LNCaP clone FGC (cell line): ENCODE data around the gene ZNF319.
"Not testable (repeated sequence)": the region's sequence is repeated elsewhere in the genome, so short reads cannot be mapped to it uniquely, and the experiment has no call there.

Source experiments
- DNase-seq: peaks from one replicate; pipeline ENCODE4 v3.0.0-alpha.2; 2011; ENCODE audit warnings: low read depth
- H3K4me3 ChIP-seq: 2 replicates; pipeline ENCODE4 v1.5.1; 2011; ENCODE audit warnings: mild to moderate bottlenecking, low read depth, low read length, control low read depth
- TF ChIP-seq, protein P1 (sequence below): IDR thresholded peaks from 2 replicates; pipeline ENCODE4 v1.5.1; 2012; ENCODE audit warnings: mild to moderate bottlenecking; ENCODE audit not compliant: control insufficient read depth, insufficient read depth; ENCODE audit errors: extremely low read depth

Gene ZNF319

DNA sequence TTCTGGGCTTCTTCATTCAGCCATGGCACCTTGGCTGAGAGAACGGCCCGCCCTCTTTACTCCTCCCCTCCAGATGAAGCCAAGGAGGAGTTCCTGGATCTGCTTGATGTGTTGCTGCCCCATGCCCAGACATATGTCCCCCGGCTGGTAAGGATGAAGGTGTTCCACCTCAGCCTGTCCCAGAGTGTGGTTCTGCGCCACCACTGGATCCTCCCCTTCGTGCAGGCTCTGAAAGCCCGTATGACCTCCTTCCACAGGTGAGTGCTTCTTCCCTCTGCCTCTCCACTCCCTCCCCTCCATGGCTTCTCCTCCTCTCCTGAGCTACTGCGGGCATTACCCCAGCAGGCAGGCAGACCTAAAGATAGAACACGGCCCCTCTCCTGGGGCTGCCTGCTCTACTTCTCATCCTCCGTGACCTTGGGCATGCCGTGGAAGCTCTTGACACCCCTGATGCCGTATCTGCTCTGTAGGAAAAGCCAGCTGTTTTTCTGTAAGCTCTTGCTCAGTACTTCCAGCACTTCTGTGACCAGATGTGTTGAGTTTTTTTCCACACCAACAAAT lies 9.5 kb upstream of the ZNF319 start:
- H3K4me3 ChIP-seq: no peak overlapping the region
- DNase-seq: no peak
- TF ChIP-seq, protein P1, sequence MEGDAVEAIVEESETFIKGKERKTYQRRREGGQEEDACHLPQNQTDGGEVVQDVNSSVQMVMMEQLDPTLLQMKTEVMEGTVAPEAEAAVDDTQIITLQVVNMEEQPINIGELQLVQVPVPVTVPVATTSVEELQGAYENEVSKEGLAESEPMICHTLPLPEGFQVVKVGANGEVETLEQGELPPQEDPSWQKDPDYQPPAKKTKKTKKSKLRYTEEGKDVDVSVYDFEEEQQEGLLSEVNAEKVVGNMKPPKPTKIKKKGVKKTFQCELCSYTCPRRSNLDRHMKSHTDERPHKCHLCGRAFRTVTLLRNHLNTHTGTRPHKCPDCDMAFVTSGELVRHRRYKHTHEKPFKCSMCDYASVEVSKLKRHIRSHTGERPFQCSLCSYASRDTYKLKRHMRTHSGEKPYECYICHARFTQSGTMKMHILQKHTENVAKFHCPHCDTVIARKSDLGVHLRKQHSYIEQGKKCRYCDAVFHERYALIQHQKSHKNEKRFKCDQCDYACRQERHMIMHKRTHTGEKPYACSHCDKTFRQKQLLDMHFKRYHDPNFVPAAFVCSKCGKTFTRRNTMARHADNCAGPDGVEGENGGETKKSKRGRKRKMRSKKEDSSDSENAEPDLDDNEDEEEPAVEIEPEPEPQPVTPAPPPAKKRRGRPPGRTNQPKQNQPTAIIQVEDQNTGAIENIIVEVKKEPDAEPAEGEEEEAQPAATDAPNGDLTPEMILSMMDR: no peak

DNA sequence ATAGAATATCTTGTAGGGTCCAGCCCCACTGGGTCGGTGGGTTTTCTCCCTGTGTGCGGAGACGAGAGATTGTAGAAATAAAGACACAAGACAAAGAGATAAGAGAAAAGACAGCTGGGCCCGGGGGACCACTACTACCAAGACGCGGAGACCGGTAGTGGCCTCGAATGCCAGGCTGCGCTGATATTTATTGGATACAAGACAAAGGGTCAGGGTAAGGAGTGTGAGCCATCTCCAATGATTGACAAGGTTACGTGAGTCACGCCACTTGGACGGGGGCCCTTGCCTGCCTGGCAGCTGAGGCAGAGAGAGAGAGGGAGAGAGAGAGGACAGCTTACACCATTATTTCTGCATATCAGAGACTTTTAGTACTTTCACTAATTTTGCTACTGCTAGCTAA lies 4.3 kb upstream of the ZNF319 start:
- H3K4me3 ChIP-seq, DNase-seq: not testable (repeated sequence)

DNA sequence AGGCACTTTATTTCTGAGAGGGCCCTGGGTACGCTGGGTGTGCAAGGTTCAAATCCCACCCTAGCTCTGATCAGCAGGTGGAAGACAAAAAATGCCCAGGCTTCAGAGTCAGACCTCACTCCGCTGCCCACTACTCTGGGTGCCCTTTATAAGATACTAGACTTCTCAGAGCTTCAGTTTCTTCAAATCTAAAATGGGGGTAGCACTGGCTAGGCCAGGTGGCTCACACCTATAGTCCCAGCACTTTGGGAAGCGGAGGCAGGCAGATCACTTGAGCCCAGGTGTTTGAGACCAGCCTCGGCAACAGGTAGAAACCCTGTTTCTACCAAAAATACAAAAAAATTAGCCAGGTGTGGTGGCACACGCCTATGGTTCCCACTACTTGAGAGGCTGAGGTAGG lies 2.5 kb upstream of the ZNF319 start:
- no peak overlapping the region for H3K4me3 ChIP-seq
- DNase-seq: no peak
- TF ChIP-seq, protein P1: no peak

DNA sequence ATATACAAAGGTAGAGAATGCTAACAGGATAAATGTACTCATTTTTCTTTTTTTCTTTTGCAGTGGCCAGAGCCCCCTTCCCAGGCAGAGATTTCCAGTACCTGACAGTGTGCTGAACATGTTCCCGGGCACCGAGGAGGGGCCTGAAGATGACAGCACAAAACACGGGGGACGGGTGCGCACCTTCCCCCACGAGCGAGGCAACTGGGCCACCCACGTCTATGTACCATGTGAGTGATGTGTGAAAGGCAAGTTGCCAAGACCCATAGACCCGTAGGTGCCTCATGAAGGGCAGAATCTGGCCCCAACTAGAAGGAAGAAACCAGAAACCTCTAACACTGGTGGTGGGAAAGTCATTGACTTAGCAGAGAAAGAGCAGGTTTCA lies 1.9 kb upstream of the ZNF319 start:
- H3K4me3 ChIP-seq: no peak overlapping the region
- no peak for DNase-seq
- TF ChIP-seq, protein P1: no peak

DNA sequence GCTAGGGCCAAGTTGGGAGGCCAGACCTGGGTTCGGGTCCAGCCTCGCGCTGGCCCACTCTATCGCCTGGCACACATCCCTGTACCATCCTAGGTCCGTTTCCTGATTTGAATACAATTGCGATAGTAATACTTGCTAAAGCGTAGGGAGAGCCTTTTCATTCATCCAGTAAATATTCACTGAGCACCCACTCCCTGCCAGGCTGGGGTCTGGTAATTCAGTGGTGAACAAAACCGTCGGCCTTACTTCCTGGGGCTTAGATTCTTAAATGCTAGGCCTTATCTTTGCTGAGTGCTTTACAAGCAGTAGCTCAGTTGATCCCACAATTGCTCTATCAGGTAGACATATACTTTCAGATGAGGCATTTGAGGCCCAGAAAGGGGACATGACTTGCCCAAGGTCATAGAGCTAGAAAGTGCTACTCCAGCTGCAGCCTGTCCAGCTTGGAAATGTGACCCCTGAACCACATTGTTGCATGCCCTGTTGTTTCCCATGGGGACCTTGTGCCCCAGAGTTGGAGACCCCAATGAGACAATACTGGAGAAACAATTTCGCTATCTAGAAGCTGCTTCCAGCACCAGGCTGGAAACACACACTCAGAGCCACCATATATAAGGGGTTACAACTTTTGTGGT lies 1.4 kb upstream of the ZNF319 start:
- TF ChIP-seq, protein P1: no peak
- no peak for DNase-seq
- peak overlapping the region; percentile 86 for H3K4me3 ChIP-seq

DNA sequence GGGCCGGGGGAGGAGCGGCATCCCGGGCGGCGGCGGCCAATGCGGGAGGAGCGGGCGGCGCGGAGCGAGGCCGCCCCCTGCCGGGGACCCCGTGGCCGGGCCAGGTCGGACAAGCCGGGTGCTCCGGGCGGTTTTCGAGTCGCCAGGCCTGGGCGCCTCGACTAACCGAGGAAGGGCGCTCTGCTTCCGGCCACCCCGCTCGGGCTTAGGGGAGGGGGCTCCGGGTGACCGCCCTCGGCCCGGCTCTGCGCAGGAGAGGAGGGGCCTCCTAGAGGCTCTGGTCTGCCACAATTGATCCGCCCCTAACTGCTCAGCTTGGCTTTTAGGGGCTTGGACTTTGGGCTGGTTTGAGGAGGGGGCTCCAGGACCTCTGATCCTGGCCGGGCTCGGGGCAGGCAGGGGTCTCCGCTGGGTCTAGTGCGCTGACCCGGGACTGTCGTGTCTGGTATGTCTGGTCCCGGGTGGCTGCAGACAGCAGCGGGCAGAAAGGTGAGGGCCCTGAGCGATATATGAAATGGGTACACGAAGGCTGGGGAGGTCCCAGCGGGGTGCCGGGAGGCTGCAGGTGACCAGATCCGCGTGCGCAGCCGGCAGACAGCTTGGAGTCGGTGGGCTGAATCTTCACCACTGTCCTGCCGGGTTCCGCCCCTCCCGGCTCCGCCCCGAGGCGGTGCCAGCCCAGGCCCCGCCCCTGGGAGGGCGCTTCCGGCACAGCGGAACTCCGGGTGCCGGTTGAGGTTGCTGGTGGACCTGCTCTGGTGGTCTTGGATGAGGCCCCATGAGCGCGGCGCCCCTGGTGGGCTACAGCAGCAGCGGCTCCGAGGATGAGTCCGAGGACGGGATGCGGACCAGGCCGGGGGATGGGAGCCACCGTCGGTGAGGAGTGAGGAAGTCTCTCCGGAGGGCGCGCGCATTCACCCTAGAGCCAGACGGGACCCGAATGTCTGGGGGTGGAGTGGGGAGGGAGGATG lies 519 bp upstream of the ZNF319 start, which contains the start of gene USB1:
USB1 (plus strand) TSS at position 702 of the 971 bp plus-strand sequence; CDS start at position 779, 77 bp downstream.
- peak within 1 kb of the TSS; percentile 86 for H3K4me3 ChIP-seq
- TF ChIP-seq, protein P1: peak; percentile 80
- DNase-seq: peak; percentile 52

DNA sequence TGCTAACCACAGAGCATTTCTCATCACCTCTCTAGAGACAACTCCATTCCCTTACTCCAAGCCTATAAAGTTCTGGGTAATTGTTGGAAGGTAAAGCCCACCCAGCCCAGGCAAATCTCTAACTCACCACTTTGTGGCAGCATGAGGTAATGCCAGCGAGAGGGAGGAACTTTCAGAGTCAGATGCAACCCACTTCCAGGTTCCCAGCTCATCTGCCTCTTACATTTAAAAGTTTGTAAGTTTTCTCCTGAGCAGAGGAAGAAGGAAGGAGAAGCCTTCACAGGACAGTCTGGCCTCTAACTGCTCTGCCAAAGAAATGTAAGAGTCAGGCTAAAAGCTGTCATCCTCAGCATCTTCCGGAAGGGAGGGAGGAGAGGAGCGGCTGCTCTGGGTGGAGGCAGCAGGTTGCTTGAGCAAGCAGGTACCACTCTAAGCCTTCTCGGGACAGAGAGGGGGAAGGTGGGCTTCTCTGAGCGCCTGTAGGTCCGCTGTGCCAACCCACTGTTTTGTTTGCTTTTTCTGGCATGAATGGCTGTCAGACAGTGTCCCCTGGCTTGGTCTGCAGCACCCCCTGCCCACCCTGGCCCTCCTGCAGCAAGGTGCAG lies 1.0 kb downstream of the ZNF319 start:
- no peak for DNase-seq
- H3K4me3 ChIP-seq: peak overlapping the region; percentile 86
- TF ChIP-seq, protein P1: no peak
